HG02884 (cell line): ENCODE measurements around the gene BMAL1.
"Not testable (repeated sequence)": the region's sequence is repeated elsewhere in the genome, so short reads cannot be mapped to it uniquely, and the experiment has no call there.

Source experiments
- ATAC-seq: cut with Tn5 transposase; IDR thresholded peaks from one replicate; pipeline ENCODE4 v1.9.1; 2021; ENCODE audit warnings: mild to moderate bottlenecking, moderate library complexity; ENCODE audit not compliant: unreplicated experiment

Gene BMAL1

DNA sequence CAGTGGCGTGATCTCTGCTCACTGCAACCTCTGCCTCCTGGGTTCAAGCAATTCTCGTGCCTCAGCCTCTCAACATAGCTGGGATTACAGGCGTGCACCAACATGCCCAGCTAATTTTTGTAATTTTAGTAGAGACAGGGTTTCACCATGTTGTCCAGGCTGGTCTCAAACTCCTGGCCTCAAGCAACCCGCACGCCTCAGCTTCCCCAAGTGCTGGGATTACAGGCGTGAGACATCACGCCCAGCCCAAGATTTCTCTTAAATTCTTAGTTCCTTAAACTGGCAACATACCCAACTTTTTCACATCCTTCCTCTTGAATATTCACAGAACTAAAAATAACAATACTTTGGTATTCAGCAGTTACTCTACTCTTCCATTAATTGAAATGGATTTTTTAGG, 159.2 kb downstream of the BMAL1 start:
- not testable (repeated sequence) for ATAC-seq
